ENCODE measurements around the gene ZNF655.
"Not testable (repeated sequence)": the region's sequence is repeated elsewhere in the genome, so short reads cannot be mapped to it uniquely, and the experiment has no call there.

GRCh38 chr7:99580778-99581332, 22.4 kb downstream of the ZNF655 start:
- not testable (repeated sequence) for TF ChIP-seq POLR2A, CTCF (IDR thresholded peaks at IDR 0.05)

Data from heart left ventricle (tissue), 13 donors.